Measurements from ENCODE around the gene IFT57. TPM values are rescaled to one million over a fixed set of nuclear protein-coding genes. Genes with fewer than 3 reads are reported as not detected.

IFT57 gene
- total and polyA plus RNA-seq, 2 of the 8 experiments (the other 6 are each of a cell fraction or from before 2014, with no cell fraction given) = 15.1 to 27.8 TPM

DNA sequence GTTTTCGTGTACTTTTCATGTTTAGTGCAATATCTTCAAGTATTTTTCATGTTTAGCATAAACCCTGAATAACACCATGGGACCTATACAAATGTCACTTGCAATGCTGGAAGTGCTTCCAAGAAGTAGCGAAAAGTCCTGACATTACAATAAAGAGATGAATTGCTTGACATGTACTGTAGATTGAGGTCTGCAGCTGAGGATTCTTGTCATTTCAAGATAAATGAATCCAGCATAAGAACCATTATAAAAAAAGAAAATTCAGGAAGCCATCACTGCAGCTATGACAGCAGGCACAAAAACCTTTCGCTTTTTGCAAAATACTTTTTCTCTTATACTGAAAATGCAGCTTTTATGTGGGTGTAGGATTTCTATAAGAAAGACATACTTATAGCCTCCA is 37.4 kb downstream of the IFT57 start:
- no peak overlapping the region for H2AFZ ChIP-seq (ENCODE audit: low read length)
- 89% methylated on average over 3 of the region's 3 CpGs; no CpG with 5 or more reads in 1 of the 2 experiments for WGBS, 2 experiments (ENCODE audit: extremely low coverage in 1 of 2, insufficient coverage in 1 of 2, insufficient read length in 1 of 2, insufficient replicate concordance in 2 of 2, low coverage in 1 of 2, low lambda C conversion rate in 2 of 2, missing lambda C conversion rate in 1 of 2)
- no peak for FAIRE-seq
- TF ChIP-seq YY1 (IDR thresholded peaks at IDR 0.05; ENCODE audit: low read depth, low read length) (no peak), MAFK (IDR thresholded peaks at IDR 0.05; ENCODE audit: low read depth, low read length) (no peak), GTF2F1 (IDR thresholded peaks at IDR 0.05; ENCODE audit: borderline replicate concordance, low read depth, low read length) (no peak), SAP30 (IDR thresholded peaks at IDR 0.05; ENCODE audit: insufficient read depth, insufficient replicate concordance, low read length) (no peak), RAD21 (IDR thresholded peaks at IDR 0.05 in 1 of 2, conservative IDR thresholded peaks at IDR 0.05 in 1 of 2; ENCODE audit: low read depth in 2 of 2, low read length in 2 of 2) (no peak), KDM4A (IDR thresholded peaks at IDR 0.05; ENCODE audit: low read depth, low read length, severe bottlenecking) (no peak), PHF8 (conservative IDR thresholded peaks at IDR 0.05; ENCODE audit: low read depth, low read length) (no peak), HDAC6 (IDR thresholded peaks at IDR 0.05; ENCODE audit: low read depth, low read length) (no peak), BRCA1 (IDR thresholded peaks at IDR 0.05; ENCODE audit: low read depth, low read length) (no peak), TAF7 (optimal IDR thresholded peaks at IDR 0.05; ENCODE audit: borderline replicate concordance, low read depth, low read length) (no peak)
- TF ChIP-seq, protein P1, sequence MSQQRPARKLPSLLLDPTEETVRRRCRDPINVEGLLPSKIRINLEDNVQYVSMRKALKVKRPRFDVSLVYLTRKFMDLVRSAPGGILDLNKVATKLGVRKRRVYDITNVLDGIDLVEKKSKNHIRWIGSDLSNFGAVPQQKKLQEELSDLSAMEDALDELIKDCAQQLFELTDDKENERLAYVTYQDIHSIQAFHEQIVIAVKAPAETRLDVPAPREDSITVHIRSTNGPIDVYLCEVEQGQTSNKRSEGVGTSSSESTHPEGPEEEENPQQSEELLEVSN (IDR thresholded peaks at IDR 0.05) = no peak
- TF ChIP-seq, protein P2, sequence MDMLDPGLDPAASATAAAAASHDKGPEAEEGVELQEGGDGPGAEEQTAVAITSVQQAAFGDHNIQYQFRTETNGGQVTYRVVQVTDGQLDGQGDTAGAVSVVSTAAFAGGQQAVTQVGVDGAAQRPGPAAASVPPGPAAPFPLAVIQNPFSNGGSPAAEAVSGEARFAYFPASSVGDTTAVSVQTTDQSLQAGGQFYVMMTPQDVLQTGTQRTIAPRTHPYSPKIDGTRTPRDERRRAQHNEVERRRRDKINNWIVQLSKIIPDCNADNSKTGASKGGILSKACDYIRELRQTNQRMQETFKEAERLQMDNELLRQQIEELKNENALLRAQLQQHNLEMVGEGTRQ (IDR thresholded peaks at IDR 0.05; ENCODE audit: low read length) = no peak

More for the DNA sequence above, 37.4 kb downstream of the IFT57 start:
- H3K36me3 ChIP-seq (ENCODE audit: control insufficient read depth in 2 of 4, insufficient read depth in 4 of 4, low read length in 3 of 4) = no peaks in the 10 kb centered on the region
- POLR2A ChIA-PET (ENCODE audit: partially characterized antibody) = no interaction called here
- no peak overlapping the region for H4K5ac ChIP-seq (ENCODE audit: insufficient read length, low read depth, low read length)
- H3K27me3 ChIP-seq (replicated peaks in 1 of 4; ENCODE audit: control insufficient read depth in 3 of 4, extremely low read depth in 1 of 4, insufficient read depth in 3 of 4, low read length in 3 of 4) = no peaks in the 10 kb centered on the region
- no peak overlapping the region for H2BK5ac ChIP-seq (ENCODE audit: low read depth, low read length)
- H3K9ac ChIP-seq (replicated peaks in 1 of 4; ENCODE audit: extremely low read depth in 1 of 4, low read depth in 3 of 4, low read length in 3 of 4) = no peak overlapping the region
- H4K91ac ChIP-seq (replicated peaks; ENCODE audit: insufficient read length, low read length) = no peak overlapping the region
- no peak overlapping the region for H2BK20ac ChIP-seq (ENCODE audit: low read length)
- H3K18ac ChIP-seq (ENCODE audit: extremely low read depth, low read length) = no peak overlapping the region
- H3K4ac ChIP-seq (replicated peaks; ENCODE audit: insufficient read length, low read depth, low read length) = no peak overlapping the region
- no peaks in the 10 kb centered on the region for H3K9me3 ChIP-seq (ENCODE audit: insufficient read depth in 2 of 2, low read depth in 1 of 2, low read length in 1 of 2)
- no peak overlapping the region for H3K23ac ChIP-seq (ENCODE audit: insufficient read length)
- no peak overlapping the region for H2BK12ac ChIP-seq (ENCODE audit: low read depth, low read length)
- H3K4me2 ChIP-seq (ENCODE audit: insufficient read depth in 1 of 2, low read depth in 2 of 2, low read length in 2 of 2) = no peak overlapping the region
- CTCF ChIA-PET (ENCODE audit: partially characterized antibody) = interaction anchor here (0.6 to 1.6 kb wide), 3 partner anchors 13 to 290 kb away, joined by 3 to 7 read pairs (median 3); no protein-coding TSS in a partner anchor
- H3K4me3 ChIP-seq (ENCODE audit: extremely low read depth in 1 of 4, insufficient read depth in 2 of 4, low read depth in 3 of 4, low read length in 4 of 4) = no peak overlapping the region
- no peak overlapping the region for H4K8ac ChIP-seq (ENCODE audit: extremely low read depth, insufficient read depth, low read length)
- no peaks in the 10 kb centered on the region for H3K4me1 ChIP-seq (replicated peaks in 1 of 4; ENCODE audit: control insufficient read depth in 3 of 4, insufficient read depth in 4 of 4, low read length in 3 of 4)
- H2BK120ac ChIP-seq (replicated peaks; ENCODE audit: low read depth, low read length) = no peak overlapping the region
- H2AK5ac ChIP-seq (ENCODE audit: low read depth, low read length) = no peak overlapping the region
- H3K23me2 ChIP-seq (ENCODE audit: low read depth, low read length) = no peaks in the 10 kb centered on the region
- DNase-seq (ENCODE audit: low read depth in 1 of 2, low spot score in 2 of 2) = no peak
- no peaks in the 10 kb centered on the region for H4K20me1 ChIP-seq (replicated peaks in 1 of 2; ENCODE audit: control insufficient read depth in 1 of 2, insufficient read depth in 2 of 2, low read length in 2 of 2)
- no peak overlapping the region for H3K14ac ChIP-seq (ENCODE audit: insufficient read length)
- no peak overlapping the region for H3K56ac ChIP-seq (replicated peaks; ENCODE audit: insufficient read length, low read depth, low read length)
- H3K79me1 ChIP-seq (ENCODE audit: low read depth, low read length) = no peaks in the 10 kb centered on the region
- no peaks in the 10 kb centered on the region for H3K79me2 ChIP-seq (ENCODE audit: control insufficient read depth in 1 of 2, insufficient read depth in 2 of 2, low read length in 2 of 2)
- no peak overlapping the region for H2BK15ac ChIP-seq (ENCODE audit: low read length)
- H3K27ac ChIP-seq (ENCODE audit: low read depth, low read length) = no peak overlapping the region
